ENCODE results near the gene OPRPN. TPM values are rescaled to one million over a fixed set of nuclear protein-coding genes. Genes with fewer than 3 reads are reported as not detected.

Gene OPRPN
- total RNA-seq, 2 donors from 2014 or later = not detected

DNA sequence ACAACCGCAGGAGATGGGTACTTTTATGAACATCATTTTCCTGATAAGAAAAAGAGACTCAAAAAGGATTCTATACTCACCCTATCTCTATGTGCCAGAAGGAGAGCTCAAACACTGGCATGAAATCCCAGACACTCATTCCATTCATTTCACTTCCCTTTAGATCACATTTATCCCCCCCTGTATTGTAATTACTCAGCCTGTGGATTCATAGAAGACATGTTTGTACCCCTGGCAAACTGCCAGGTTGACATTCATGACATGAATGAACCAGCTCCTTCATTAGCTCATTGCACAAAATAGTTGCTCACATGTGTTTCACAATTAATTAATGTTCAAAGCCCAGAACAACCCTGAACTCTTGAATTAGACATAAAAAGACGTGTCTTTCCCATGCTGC is 32.3 kb upstream of the OPRPN start:
- DNase-seq (ENCODE audit: low spot score) (no peak), ATAC-seq (ENCODE audit: insufficient number of reproducible peaks, low FRiP score, low read depth) (no peak)
- no peaks in the 10 kb centered on the region for H3K4me1 ChIP-seq (ENCODE audit: control insufficient read depth in 1 of 2, low read depth in 2 of 2)
- no peak overlapping the region for H3K4me3 ChIP-seq
- H3K36me3 ChIP-seq = no peaks in the 10 kb centered on the region
- H3K27me3 ChIP-seq (replicated peaks; ENCODE audit: insufficient read depth) = no peaks in the 10 kb centered on the region
- no peaks in the 10 kb centered on the region for H3K9me3 ChIP-seq
- no peak for TF ChIP-seq CTCF (IDR thresholded peaks at IDR 0.05)
- H3K27ac ChIP-seq = no peak overlapping the region

DNA sequence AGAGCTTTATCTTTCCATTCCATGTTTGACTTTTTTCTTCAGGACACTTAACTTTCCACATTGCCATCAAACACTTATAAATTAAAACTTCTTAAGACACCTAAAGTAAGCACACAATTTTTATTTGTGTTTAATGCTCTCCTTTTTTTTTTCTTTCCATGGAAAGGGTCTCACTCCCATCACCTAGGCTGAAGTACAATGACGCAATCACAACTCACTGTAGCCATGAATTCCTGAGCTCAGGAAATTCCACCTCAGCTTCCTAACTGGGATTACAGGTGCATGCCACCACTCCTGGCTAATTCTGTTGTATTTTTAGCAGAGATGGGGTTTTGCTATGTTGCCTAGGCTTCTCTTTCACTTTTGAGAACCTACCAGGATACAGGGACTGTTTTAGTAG is 29.9 kb upstream of the OPRPN start:
- no peak for ATAC-seq (ENCODE audit: insufficient number of reproducible peaks, low FRiP score, low read depth)
- Histone ChIP-seq H3K4me1 (ENCODE audit: control insufficient read depth in 1 of 2, low read depth in 2 of 2) (no peaks in the 10 kb centered on the region), H3K36me3 (no peaks in the 10 kb centered on the region), H3K4me3 (no peak overlapping the region), H3K27me3 (replicated peaks; ENCODE audit: insufficient read depth) (no peaks in the 10 kb centered on the region), H3K9me3 (no peaks in the 10 kb centered on the region), H3K27ac (no peak overlapping the region)
- no peak for TF ChIP-seq CTCF (IDR thresholded peaks at IDR 0.05)
- no peak for DNase-seq (ENCODE audit: low spot score)

GRCh38 chr4:70371987-70372386 is 25.8 kb upstream of the OPRPN start:
- no peak for ATAC-seq (ENCODE audit: insufficient number of reproducible peaks, low FRiP score, low read depth)
- Histone ChIP-seq H3K4me3 (no peak overlapping the region), H3K4me1 (ENCODE audit: control insufficient read depth in 1 of 2, low read depth in 2 of 2) (no peaks in the 10 kb centered on the region), H3K9me3 (no peaks in the 10 kb centered on the region), H3K27ac (no peak overlapping the region), H3K36me3 (no peaks in the 10 kb centered on the region), H3K27me3 (replicated peaks; ENCODE audit: insufficient read depth) (no peaks in the 10 kb centered on the region)
- TF ChIP-seq CTCF (IDR thresholded peaks at IDR 0.05) = no peak
- DNase-seq (ENCODE audit: low spot score) = no peak

GRCh38 chr4:70372760-70373159 is 25.0 kb upstream of the OPRPN start:
- no peak for TF ChIP-seq CTCF (IDR thresholded peaks at IDR 0.05)
- Histone ChIP-seq H3K4me3 (no peak overlapping the region), H3K27ac (no peak overlapping the region), H3K9me3 (no peaks in the 10 kb centered on the region), H3K27me3 (replicated peaks; ENCODE audit: insufficient read depth) (no peaks in the 10 kb centered on the region), H3K4me1 (ENCODE audit: control insufficient read depth in 1 of 2, low read depth in 2 of 2) (no peaks in the 10 kb centered on the region), H3K36me3 (no peaks in the 10 kb centered on the region)
- no peak for DNase-seq (ENCODE audit: low spot score)
- no peak for ATAC-seq (ENCODE audit: insufficient number of reproducible peaks, low FRiP score, low read depth)

- DNase-seq (ENCODE audit: low spot score) (no peak), ATAC-seq (ENCODE audit: insufficient number of reproducible peaks, low FRiP score, low read depth) (no peak)
- no peak for TF ChIP-seq CTCF (IDR thresholded peaks at IDR 0.05)
- no peaks in the 10 kb centered on the region for H3K9me3 ChIP-seq
- H3K27ac ChIP-seq = no peak overlapping the region
- no peaks in the 10 kb centered on the region for H3K27me3 ChIP-seq (replicated peaks; ENCODE audit: insufficient read depth)
- no peak overlapping the region for H3K4me3 ChIP-seq
- H3K4me1 ChIP-seq (ENCODE audit: control insufficient read depth in 1 of 2, low read depth in 2 of 2) = no peaks in the 10 kb centered on the region
- no peaks in the 10 kb centered on the region for H3K36me3 ChIP-seq
Observed at GRCh38 chr4:70380578-70380977, 17.2 kb upstream of the OPRPN start.
